ENCODE data around the gene CSRNP3. TPM values are rescaled to one million over a fixed set of nuclear protein-coding genes. Genes with fewer than 3 reads are reported as not detected.

CSRNP3 gene
- total and polyA plus RNA-seq, 9 donors, result 2.9 to 16.2 (median 6.9) TPM

DNA sequence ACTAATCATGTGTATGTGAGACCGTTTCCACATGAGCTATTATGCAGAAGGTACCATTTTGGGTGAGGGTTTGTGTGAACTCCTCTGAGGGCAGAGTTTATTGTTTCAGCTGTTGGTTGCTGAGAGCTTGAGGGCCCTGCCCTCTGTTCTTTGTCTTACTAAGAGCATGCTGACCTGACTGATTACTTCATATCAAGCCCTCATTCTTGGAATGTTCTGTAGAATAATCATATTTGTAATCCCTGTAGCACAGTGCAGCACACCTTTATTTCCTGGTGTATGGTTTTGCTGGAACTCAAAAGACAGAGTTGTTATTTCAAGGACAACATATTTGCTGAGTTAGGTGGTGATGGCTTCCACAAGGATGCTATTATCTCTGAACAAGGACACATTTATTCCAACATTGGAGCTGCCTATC, 206.1 kb downstream of the CSRNP3 start:
- no peaks in the 10 kb centered on the region for H3K9me3 ChIP-seq
- 60 to 65% (median 61%) methylated on average over 1 of the region's 1 CpG for WGBS, 3 donors
- intact Hi-C loops (cut with DNase I), result no loop called here
- no peak overlapping the region for H3K4me3 ChIP-seq
- H3K4me1 ChIP-seq (ENCODE audit: insufficient read depth), result no peaks in the 10 kb centered on the region
- TF ChIP-seq CTCF (IDR thresholded peaks at IDR 0.05) (no peak), EP300 (IDR thresholded peaks at IDR 0.05) (no peak), POLR2A (IDR thresholded peaks at IDR 0.05) (no peak)
- no peak for DNase-seq
- no peak overlapping the region for H3K27ac ChIP-seq
- no peaks in the 10 kb centered on the region for H3K27me3 ChIP-seq
- no peaks in the 10 kb centered on the region for H3K36me3 ChIP-seq

DNA sequence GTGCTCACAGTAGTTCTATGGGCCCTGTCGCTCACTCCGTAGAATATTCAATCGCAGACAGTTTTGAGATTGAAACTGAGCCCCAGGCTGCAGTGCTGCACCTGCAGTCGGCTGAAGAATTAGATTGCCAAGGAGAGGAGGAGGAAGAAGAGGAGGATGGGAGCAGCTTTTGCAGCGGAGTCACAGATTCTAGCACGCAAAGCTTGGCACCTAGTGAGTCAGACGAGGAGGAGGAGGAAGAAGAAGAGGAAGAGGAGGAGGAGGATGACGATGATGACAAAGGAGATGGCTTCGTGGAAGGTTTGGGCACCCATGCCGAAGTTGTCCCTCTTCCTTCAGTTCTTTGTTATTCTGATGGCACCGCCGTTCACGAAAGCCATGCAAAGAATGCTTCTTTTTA, 209.4 kb downstream of the CSRNP3 start:
- Histone ChIP-seq H3K4me1 (ENCODE audit: insufficient read depth) (peaks cover 4% of the 10 kb centered on the region), H3K4me3 (no peak overlapping the region), H3K27me3 (no peaks in the 10 kb centered on the region), H3K36me3 (no peaks in the 10 kb centered on the region), H3K9me3 (no peaks in the 10 kb centered on the region), H3K27ac (no peak overlapping the region)
- TF ChIP-seq EP300 (IDR thresholded peaks at IDR 0.05), result no peak
- TF ChIP-seq POLR2A (IDR thresholded peaks at IDR 0.05), result no peak
- no peak for TF ChIP-seq CTCF (IDR thresholded peaks at IDR 0.05)
- intact Hi-C loops (cut with DNase I), result no loop called here
- WGBS, 3 donors, result 90 to 93% (median 91%) methylated on average over 13 of the region's 13 CpGs
- no peak for DNase-seq

DNA sequence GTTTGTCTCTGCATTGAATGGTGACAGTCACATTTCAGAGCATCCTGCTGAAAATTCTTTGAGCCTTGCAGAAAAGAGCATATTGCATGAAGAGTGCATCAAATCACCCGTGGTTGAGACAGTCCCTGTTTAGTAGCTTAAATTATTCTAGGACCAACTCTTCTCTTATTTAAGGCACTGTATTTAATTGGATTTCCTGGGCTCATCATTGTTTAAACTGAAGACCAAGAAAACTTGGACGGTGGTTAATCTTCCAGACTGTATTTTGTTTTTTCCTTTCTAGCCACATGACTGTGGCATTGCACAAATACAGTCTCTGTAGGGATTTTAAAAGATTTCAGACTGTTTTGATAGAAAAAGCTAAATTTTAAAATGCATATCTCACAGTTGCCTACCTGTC, 210.1 kb downstream of the CSRNP3 start:
- H3K4me1 ChIP-seq (ENCODE audit: insufficient read depth), result peaks cover 4% of the 10 kb centered on the region
- no peak overlapping the region for H3K27ac ChIP-seq
- intact Hi-C loops (cut with DNase I), result no loop called here
- H3K27me3 ChIP-seq, result no peaks in the 10 kb centered on the region
- no peak for DNase-seq
- 43 to 70% (median 52%) methylated on average over 2 of the region's 2 CpGs for WGBS, 3 donors
- H3K9me3 ChIP-seq, result no peaks in the 10 kb centered on the region
- H3K4me3 ChIP-seq, result no peak overlapping the region
- H3K36me3 ChIP-seq, result no peaks in the 10 kb centered on the region
- TF ChIP-seq POLR2A (IDR thresholded peaks at IDR 0.05) (no peak), CTCF (IDR thresholded peaks at IDR 0.05) (no peak), EP300 (IDR thresholded peaks at IDR 0.05) (no peak)

DNA sequence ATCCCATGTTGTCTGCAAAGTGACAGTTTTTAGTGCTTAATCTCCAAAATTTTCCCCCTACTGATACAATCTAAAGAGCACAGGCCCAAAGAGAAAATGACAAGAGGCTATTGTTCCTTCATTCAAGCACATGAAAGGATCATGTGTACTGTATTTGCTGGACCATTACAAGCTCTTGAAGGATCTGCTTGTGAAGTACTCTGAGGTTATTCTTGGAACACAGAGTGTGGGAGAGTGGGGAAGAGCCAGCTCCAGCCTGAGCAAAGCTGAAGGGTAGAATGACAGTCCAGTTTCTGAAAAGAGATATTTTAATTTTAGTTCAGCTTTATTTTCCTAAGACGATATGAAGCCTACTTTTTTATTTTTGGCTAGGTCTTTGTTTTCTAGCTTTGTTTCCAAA, 212.3 kb downstream of the CSRNP3 start:
- WGBS, 3 donors, result 2 to 11% (median 6%) methylated on average over 1 of the region's 1 CpG
- no peaks in the 10 kb centered on the region for H3K27me3 ChIP-seq
- no peak for TF ChIP-seq POLR2A (IDR thresholded peaks at IDR 0.05)
- no peak for TF ChIP-seq CTCF (IDR thresholded peaks at IDR 0.05)
- no peak for TF ChIP-seq EP300 (IDR thresholded peaks at IDR 0.05)
- H3K4me1 ChIP-seq (ENCODE audit: insufficient read depth), result peaks cover 4% of the 10 kb centered on the region
- H3K36me3 ChIP-seq, result no peaks in the 10 kb centered on the region
- no peak overlapping the region for H3K4me3 ChIP-seq
- H3K9me3 ChIP-seq, result no peaks in the 10 kb centered on the region
- no peak for DNase-seq
- H3K27ac ChIP-seq, result peak overlapping the region in 1 of 2 donors; percentile 21
- intact Hi-C loops (cut with DNase I), result no loop called here

All from ovary (tissue), 9 donors.